ENCODE data around the gene PARP8.

- TF ChIP-seq CTCF (IDR thresholded peaks at IDR 0.05) (no peak), POLR2AphosphoS5 (IDR thresholded peaks at IDR 0.05; ENCODE audit: insufficient read depth in 1 of 2, low read depth in 1 of 2) (no peak), POLR2A (IDR thresholded peaks at IDR 0.05) (no peak)
These were observed 34.3 kb downstream of the PARP8 start for GRCh38 chr5:50700706-50701105.
